Stimulated activated memory B cell treated with anti-CD40 and anti-IgM and Interleukin-4, amounts not matched to agents 10 μg/mL and 1 μg/mL and 100 μg/mL, for 72 hours (primary cell): Measurements from ENCODE around the gene EIF2B5.
"Not testable (repeated sequence)": the region's sequence is repeated elsewhere in the genome, so short reads cannot be mapped to it uniquely, and the experiment has no call there.

Experiments used
- ATAC-seq: fragments of 150-1000 bp; cut with Tn5 transposase; 2 replicates; pipeline ENCODE4 v1.10.0; 2021
- H3K27ac Mint-ChIP-seq: one replicate; pipeline ENCODE4 v1.8.0; 2022; ENCODE audit warnings: mild to moderate bottlenecking, mixed read lengths
- H3K27me3 Mint-ChIP-seq: one replicate; pipeline ENCODE4 v1.8.0; 2022; ENCODE audit warnings: mixed read lengths
- H3K36me3 Mint-ChIP-seq: one replicate; pipeline ENCODE4 v1.8.0; 2022; ENCODE audit warnings: mixed read lengths
- H3K4me1 Mint-ChIP-seq: one replicate; pipeline ENCODE4 v1.8.0; 2022; ENCODE audit warnings: mixed read lengths
- H3K4me3 Mint-ChIP-seq: one replicate; pipeline ENCODE4 v1.8.0; 2022; ENCODE audit warnings: mild to moderate bottlenecking, moderate library complexity, mixed read lengths
- H3K9me3 Mint-ChIP-seq: one replicate; pipeline ENCODE4 v1.8.0; 2022; ENCODE audit warnings: mixed read lengths

The EIF2B5 gene

DNA sequence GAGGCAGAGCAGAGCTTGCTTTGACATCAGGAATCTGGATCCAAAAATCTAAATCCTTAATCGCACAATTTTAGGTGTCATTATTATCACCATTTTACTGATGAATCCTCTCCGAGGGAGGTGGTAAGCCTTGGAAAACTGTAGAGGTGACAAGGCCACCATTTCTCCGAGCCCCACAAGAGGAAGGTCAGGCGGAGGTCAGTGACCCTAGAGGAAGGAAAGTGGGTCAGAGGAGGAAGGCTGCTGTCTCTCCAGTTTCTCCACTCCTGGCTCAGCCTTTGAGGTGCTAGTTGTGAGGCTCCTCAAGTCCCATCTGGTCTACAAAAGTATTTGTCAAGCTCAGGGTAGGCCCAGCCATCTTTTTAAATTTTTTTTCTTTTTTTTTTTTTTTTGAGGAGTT, 23.2 kb downstream of the EIF2B5 start:
- H3K9me3 Mint-ChIP-seq: no peaks in the 10 kb centered on the region
- ATAC-seq: no peak
- H3K4me1 Mint-ChIP-seq: peaks cover 41% of the 10 kb centered on the region
- peaks cover 21% of the 10 kb centered on the region for H3K36me3 Mint-ChIP-seq
- H3K27me3 Mint-ChIP-seq: no peaks in the 10 kb centered on the region
- H3K27ac Mint-ChIP-seq: no peak overlapping the region
- no peak overlapping the region for H3K4me3 Mint-ChIP-seq

GRCh38 chr3:184160456-184160855, 25.3 kb downstream of the EIF2B5 start:
- peaks cover 36% of the 10 kb centered on the region for H3K36me3 Mint-ChIP-seq
- no peak overlapping the region for H3K4me3 Mint-ChIP-seq
- no peak for ATAC-seq
- peaks cover 41% of the 10 kb centered on the region for H3K4me1 Mint-ChIP-seq
- no peaks in the 10 kb centered on the region for H3K9me3 Mint-ChIP-seq
- H3K27ac Mint-ChIP-seq: no peak overlapping the region
- H3K27me3 Mint-ChIP-seq: no peaks in the 10 kb centered on the region

DNA sequence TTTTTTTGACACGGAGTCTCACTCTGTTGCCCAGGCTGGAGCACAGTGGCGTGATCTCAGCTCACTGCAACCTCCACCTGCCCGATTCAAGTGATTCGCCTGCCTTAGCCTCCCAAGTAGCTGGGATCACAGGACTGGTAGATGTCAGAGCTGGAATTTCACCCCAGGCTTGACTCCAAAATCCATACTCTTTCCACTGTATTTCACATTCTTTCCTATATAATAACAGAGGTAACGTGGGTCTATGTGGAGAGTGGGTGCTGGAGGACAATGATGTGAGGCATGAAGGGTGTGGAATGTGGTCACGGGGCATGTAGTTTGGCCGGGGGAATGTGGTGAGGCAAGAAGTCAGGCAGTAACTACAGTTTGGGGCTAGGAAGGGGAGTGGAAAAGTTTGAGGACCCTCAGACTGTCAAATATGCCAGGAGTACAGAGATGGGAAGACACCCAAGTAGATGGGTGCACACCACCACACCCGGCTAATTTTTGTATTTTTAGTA, 27.5 kb downstream of the EIF2B5 start:
- H3K4me3 Mint-ChIP-seq, H3K27ac Mint-ChIP-seq, H3K9me3 Mint-ChIP-seq, ATAC-seq, H3K27me3 Mint-ChIP-seq: not testable (repeated sequence)
- H3K36me3 Mint-ChIP-seq: peaks cover 55% of the 10 kb centered on the region
- H3K4me1 Mint-ChIP-seq: peaks cover 22% of the 10 kb centered on the region

DNA sequence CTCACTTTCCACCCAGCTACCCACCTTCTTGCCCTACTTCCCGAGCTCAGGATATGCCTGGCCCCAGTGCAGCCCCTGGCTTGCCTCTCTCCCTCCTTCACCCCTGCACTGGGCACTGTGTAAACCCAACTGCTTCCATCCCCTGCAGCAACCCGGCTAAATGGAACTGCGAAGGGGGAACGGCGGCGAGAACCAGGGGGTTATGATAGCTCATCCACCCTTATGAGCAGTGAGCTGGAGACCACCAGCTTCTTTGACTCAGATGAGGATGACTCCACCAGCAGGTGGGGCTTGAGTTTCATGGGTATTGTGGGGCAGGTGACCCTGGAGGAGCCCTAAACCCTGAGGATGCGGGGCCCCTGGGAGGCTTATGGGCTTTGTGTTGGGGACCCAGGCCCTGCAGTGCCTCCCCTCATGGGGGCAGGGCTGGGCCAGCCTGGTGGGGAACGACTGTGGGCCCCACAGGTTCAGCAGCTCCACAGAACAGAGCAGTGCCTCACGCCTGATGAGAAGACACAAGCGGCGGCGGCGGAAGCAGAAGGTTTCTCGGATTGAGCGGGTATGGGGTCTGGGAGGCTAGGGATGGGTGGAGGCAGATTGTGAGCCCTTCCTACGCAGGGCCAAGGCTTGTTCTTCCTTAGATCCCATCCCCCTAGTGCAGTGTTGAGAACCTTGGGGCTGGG, 29.6 kb downstream of the EIF2B5 start:
- ATAC-seq: no peak
- no peak overlapping the region for H3K27ac Mint-ChIP-seq
- H3K36me3 Mint-ChIP-seq: peaks cover 71% of the 10 kb centered on the region

DNA sequence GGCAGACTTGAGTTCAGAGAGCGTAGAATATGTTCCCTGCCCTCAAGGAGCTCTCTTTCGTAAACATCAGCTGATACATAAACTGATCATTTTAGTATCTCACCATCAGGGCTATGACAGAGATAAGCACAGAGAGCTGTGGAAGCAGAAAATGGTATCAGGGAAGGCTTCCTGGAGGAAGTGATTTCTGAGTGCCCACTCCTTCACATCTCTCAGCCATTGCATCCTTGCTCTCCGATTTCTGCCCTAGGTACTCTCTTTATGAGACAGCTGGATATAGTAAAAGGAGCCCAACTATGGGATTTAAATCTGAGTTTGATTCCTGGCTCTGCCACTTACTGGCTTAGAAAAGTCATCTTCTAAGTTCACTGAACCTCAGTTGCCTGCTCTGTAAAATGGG, 30.4 kb downstream of the EIF2B5 start:
- Mint-ChIP-seq H3K36me3 (peaks cover 66% of the 10 kb centered on the region), H3K4me1 (peaks cover 10% of the 10 kb centered on the region), H3K27ac (no peak overlapping the region), H3K4me3 (no peak overlapping the region), H3K27me3 (no peaks in the 10 kb centered on the region), H3K9me3 (no peaks in the 10 kb centered on the region)
- ATAC-seq: no peak

More for the DNA sequence above, 29.6 kb downstream of the EIF2B5 start:
- peaks cover 17% of the 10 kb centered on the region for H3K4me1 Mint-ChIP-seq
- no peaks in the 10 kb centered on the region for H3K9me3 Mint-ChIP-seq
- no peaks in the 10 kb centered on the region for H3K27me3 Mint-ChIP-seq
- H3K4me3 Mint-ChIP-seq: no peak overlapping the region

DNA sequence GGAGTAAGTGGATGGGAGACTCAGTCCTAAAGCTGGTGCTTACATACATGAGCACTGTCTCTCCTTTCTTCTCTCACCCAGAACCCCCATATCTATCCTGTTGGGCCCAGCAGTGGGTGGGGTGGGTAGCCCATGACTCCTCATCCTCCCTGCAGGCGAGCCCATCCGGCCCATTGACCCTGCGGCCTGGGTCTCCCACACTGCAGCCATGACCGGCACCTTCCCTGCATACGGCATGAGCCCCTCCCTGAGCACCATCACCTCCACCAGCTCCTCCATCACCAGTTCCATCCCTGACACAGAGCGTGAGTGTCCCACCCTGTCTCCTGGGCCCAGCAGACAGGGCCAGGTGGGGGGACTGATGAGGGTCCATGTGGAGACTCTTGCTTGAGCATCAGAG, 31.5 kb downstream of the EIF2B5 start:
- Mint-ChIP-seq H3K27me3 (no peaks in the 10 kb centered on the region), H3K27ac (no peak overlapping the region), H3K4me3 (no peak overlapping the region), H3K36me3 (peaks cover 72% of the 10 kb centered on the region), H3K9me3 (no peaks in the 10 kb centered on the region), H3K4me1 (peaks cover 9% of the 10 kb centered on the region)
- ATAC-seq: no peak

GRCh38 chr3:184167786-184168185, 32.6 kb downstream of the EIF2B5 start:
- peaks cover 70% of the 10 kb centered on the region for H3K36me3 Mint-ChIP-seq
- no peak overlapping the region for H3K27ac Mint-ChIP-seq
- ATAC-seq: no peak
- no peak overlapping the region for H3K4me3 Mint-ChIP-seq
- no peaks in the 10 kb centered on the region for H3K27me3 Mint-ChIP-seq
- peaks cover 12% of the 10 kb centered on the region for H3K4me1 Mint-ChIP-seq
- no peaks in the 10 kb centered on the region for H3K9me3 Mint-ChIP-seq

DNA sequence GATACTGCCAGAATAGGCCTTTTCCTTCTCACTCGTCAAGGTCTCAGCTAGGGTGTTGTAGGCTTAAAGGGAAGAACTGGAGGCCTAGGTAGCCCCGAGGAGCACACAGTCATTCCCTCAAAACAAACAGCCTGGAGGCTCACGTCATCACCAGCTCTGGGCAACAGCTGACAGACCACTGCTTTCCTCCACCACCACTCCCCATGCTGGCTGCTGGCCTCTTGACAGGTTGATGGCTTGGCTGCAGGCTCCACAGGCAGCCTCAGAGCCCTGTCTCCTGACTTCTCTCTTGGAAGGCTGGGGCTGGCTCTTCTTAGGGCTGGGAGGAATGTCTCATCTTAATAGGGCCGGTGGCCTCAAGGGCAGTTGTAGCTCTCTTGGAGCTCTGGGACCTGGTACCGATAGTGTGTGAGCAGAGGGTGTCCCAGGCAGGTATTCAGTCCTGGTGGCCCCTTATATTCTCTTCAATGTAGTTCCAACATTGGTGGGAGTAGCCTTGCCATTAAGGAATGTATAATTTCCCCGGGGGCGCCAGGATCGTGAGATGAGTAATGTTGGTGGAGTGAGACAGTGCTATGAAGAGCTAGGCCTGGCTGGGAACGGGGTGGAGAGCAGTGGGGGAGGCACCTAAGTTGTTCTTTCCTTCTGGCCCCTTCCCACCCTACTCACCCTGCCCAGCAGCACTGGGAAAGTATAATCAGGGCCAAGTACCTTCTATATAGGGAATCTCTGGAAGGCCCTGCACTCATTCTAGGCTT, 33.4 kb downstream of the EIF2B5 start:
- no peak for ATAC-seq
- Mint-ChIP-seq H3K27ac (no peak overlapping the region), H3K4me1 (peaks cover 12% of the 10 kb centered on the region), H3K27me3 (no peaks in the 10 kb centered on the region), H3K9me3 (no peaks in the 10 kb centered on the region), H3K4me3 (no peak overlapping the region), H3K36me3 (peaks cover 71% of the 10 kb centered on the region)

DNA sequence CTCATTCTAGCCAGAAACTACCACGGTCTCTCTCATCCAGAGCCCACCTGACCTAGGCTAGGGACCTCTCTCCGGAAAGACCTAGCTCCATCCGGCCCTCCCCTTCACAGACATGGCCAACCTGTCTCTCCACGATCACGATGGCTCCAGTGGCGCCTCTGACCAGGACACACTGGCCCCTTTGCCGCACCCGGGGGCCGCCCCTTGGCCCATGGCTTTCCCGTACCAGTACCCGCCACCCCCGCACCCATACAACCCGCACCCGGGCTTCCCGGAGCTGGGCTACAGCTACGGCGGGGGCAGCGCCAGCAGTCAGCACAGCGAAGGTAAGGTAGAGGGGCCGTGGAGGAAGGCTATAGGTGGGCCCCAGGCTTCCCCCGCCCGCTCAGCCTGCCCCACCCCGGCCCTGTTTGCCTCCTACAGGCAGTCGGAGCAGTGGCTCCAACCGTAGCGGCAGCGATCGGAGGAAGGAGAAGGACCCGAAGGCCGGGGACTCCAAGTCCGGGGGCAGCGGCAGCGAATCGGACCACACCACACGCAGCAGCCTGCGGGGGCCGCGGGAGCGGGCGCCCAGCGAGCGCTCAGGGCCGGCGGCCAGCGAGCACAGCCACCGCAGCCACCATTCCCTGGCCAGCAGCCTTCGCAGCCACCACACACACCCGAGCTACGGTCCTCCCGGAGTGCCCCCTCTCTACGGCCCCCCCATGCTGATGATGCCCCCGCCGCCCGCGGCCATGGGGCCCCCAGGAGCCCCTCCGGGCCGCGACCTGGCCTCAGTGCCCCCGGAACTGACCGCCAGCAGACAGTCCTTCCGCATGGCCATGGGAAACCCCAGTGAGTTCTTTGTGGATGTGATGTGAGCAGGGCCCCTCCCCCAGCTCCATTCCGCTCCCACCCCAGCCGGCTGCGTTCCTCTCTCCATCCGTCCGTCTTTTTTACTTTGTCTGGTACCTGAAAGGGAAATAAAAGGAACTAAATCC, 35.0 kb downstream of the EIF2B5 start:
- H3K27ac Mint-ChIP-seq: no peak overlapping the region
- H3K27me3 Mint-ChIP-seq: no peaks in the 10 kb centered on the region
- no peak for ATAC-seq
- H3K36me3 Mint-ChIP-seq: peaks cover 56% of the 10 kb centered on the region
- no peaks in the 10 kb centered on the region for H3K9me3 Mint-ChIP-seq
- H3K4me1 Mint-ChIP-seq: peaks cover 14% of the 10 kb centered on the region
- no peak overlapping the region for H3K4me3 Mint-ChIP-seq

- no peak overlapping the region for H3K4me3 Mint-ChIP-seq
- H3K9me3 Mint-ChIP-seq: no peaks in the 10 kb centered on the region
- H3K27ac Mint-ChIP-seq: peak overlapping the region; percentile 45
- H3K36me3 Mint-ChIP-seq: peaks cover 48% of the 10 kb centered on the region
- no peak for ATAC-seq
- H3K27me3 Mint-ChIP-seq: no peaks in the 10 kb centered on the region
- peaks cover 27% of the 10 kb centered on the region for H3K4me1 Mint-ChIP-seq
These were observed 36.4 kb downstream of the EIF2B5 start for GRCh38 chr3:184171562-184171961.

DNA sequence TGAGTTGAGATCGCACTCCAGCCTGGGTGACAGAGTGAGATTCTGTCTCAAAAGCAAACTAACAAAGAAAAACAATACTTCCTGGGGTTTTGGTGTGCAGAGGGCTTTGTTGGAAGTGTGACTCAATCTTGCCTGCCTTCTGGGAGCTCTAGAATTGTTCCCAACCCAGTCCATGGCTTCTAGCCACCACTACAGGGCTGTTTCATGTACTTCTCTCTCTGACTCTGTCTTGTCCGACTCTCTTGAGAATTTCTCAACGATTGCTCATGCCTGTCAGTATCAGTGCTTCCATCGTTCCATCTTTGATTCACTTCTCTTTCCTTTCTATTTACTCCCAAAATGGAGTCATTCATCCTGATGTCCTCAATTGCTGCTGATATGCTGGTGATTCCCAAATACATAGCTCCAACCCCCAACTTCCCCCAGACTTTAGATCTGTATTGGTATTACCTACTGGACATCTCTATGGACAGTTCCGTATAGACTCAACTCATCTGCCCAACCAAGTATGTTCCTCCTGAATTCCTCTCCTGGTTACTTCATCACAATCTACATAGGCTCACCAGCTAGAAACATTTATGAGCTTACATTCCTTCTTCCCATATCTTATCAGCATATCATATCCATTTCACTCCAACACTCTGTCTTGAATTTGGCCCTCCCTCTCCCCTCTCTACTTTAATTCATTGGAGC, 37.7 kb downstream of the EIF2B5 start:
- no peak for ATAC-seq
- Mint-ChIP-seq H3K4me1 (peaks cover 40% of the 10 kb centered on the region), H3K27me3 (no peaks in the 10 kb centered on the region), H3K27ac (no peak overlapping the region), H3K4me3 (no peak overlapping the region), H3K9me3 (no peaks in the 10 kb centered on the region), H3K36me3 (peaks cover 36% of the 10 kb centered on the region)

GRCh38 chr3:184173374-184173722, 38.2 kb downstream of the EIF2B5 start:
- Mint-ChIP-seq H3K4me3 (no peak overlapping the region), H3K27me3 (no peaks in the 10 kb centered on the region), H3K9me3 (no peaks in the 10 kb centered on the region), H3K36me3 (peaks cover 38% of the 10 kb centered on the region), H3K27ac (no peak overlapping the region), H3K4me1 (peaks cover 45% of the 10 kb centered on the region)
- no peak for ATAC-seq

- ATAC-seq: no peak
- H3K27ac Mint-ChIP-seq: peak overlapping the region; percentile 92
- peaks cover 40% of the 10 kb centered on the region for H3K36me3 Mint-ChIP-seq
These were observed 39.1 kb downstream of the EIF2B5 start for GRCh38 chr3:184174284-184174645.

GRCh38 chr3:184174646-184175492, 39.7 kb downstream of the EIF2B5 start, which contains the start of gene AP2M1:
AP2M1 (plus strand) TSS chr3:184174855; CDS start chr3:184176994, 2,139 bp downstream.
- ATAC-seq: peak; percentile 97
- H3K36me3 Mint-ChIP-seq: peaks cover 42% of the 10 kb centered on the region
- H3K4me3 Mint-ChIP-seq: peak within 1 kb of the TSS; percentile 96
- H3K4me1 Mint-ChIP-seq: peaks cover 46% of the 10 kb centered on the region
- H3K27ac Mint-ChIP-seq: peak within 1 kb of the TSS; percentile 92
- H3K27me3 Mint-ChIP-seq: no peaks in the 10 kb centered on the region
- H3K9me3 Mint-ChIP-seq: no peaks in the 10 kb centered on the region

More at GRCh38 chr3:184174284-184174645, 39.1 kb downstream of the EIF2B5 start:
- Mint-ChIP-seq H3K27me3 (no peaks in the 10 kb centered on the region), H3K4me3 (peak overlapping the region; percentile 96), H3K4me1 (peaks cover 46% of the 10 kb centered on the region), H3K9me3 (no peaks in the 10 kb centered on the region)
